ENCODE data around the gene XRCC3.

The XRCC3 gene

DNA sequence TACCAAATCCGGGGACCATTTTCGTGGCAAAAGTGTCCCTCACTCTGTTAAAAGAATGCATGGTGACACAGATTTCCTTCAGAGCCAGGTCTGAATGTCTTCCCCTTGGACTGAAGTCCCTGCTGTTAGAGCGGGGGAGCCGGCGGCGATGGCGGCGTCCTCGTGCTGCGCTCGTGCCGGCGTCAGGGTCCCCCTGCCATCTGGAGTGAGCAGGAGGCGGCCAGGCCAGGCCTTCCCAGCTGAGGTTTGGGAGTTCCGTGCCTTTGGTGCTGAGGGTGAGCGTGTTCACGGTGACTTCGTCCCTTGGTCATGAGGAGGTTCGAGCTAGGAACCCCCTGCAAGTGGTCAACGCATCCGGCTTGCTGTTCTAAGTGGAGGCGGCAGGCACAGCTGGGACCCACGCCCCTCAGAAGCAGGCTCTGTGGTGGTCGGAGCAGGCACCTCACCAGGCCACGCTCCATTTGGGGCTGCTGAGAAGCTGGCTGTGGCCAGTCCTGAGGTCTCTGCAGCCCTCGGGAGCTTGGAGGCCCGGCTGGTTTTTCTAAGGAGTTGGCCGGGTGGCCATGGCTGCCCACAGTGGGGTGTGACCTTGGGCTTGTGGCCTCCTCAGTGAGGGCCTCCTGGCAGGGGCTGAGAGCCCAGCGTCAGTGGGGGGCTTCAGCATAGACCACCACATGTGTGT lies 9.9 kb upstream of the XRCC3 start:
- DNase-seq = no peak

DNA sequence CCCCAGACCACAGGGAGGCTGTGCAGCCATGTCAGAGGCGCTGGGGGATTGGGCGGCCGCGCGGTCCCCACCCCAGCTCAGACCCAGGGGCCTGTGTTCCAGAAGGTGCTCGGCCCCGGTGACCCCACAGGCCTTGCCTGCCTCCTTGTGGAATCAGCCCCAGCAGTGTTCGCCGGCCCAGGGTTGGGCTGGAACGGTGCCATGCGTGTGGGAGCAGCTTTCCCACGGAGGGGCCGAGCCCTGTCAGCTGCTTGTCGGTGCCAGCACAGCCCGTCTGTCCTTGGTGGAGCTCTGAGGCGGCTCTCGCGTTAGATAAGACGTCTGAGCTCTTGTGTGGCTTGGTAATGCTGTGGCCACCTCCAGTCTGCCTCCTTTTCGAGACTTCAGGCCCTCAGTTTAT lies 8.9 kb upstream of the XRCC3 start:
- peak; percentile 85 for DNase-seq

DNA sequence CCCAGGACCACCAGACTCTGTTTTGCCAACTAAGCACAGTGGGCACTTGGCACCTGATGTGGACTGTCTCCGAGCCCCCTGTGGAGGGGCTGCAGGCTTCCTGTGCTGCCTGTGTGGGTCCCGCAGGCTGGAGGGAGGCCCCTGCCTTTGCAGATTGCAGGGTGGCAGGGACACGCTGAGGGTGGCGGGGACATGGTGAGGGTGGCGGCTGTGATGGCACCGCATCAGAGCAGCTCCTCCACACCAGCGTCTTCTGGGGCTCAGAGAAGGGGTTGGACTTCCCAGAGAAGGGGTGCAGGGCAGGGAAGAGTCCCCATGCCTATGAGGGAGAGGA lies 8.5 kb upstream of the XRCC3 start:
- DNase-seq = no peak

DNA sequence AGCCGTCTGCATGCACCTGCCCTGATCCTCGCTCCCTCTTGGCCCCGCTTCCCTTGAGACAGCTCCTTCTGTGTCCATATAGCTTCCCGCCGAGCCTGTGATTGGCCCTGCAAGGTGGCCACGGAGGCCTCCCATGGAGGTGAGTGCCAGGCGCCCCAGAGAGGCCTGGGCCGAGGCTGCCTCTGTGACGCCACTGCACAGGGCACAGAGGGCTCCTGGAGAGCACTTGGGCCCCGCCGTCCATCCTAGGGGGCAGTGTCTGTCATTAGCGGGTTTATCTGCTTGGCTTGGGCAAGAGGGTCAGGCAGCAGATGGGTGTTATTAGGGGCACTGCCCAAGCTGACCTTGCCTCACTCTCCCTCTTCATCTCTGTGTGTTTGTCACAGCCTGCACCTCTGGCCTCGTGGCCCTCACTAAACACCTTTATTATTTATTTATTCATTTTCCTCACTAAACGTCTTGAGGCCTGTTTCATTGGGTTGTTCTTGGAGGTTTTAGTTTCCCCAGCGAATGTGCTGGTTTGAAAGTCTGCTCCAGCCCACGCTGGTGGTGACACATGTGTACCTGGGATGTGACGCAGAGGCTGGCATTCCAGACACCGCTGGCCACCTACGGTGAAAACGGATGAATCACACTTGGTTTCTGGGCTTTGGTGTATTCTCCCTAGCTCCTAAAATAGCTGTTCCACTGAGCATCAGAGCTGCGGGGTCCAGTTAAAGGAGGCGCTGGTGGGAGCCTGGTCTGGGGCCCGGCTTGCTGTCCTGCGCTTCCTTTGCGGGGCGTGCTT lies 6.3 kb upstream of the XRCC3 start:
- DNase-seq = no peak

DNA sequence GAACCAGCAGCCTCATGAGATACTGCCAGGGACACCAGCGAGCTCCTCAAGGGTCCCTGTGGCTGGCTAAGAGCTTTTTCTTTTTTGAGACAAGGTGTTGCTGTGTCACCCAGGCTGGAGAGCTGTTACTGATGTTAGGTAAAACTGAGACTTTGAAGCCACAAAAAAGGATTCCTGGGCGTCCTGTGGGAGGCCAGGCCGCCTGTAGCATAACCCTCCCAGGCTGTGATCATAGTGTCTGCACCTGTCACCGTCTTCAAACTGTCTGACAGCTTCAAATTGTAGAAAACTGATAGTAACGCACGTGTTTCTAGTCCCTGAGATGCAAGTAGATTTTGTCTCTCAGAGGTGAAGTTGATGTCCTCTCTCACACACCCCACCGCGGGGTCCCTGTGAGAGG lies 4.5 kb upstream of the XRCC3 start:
- no peak for DNase-seq

DNA sequence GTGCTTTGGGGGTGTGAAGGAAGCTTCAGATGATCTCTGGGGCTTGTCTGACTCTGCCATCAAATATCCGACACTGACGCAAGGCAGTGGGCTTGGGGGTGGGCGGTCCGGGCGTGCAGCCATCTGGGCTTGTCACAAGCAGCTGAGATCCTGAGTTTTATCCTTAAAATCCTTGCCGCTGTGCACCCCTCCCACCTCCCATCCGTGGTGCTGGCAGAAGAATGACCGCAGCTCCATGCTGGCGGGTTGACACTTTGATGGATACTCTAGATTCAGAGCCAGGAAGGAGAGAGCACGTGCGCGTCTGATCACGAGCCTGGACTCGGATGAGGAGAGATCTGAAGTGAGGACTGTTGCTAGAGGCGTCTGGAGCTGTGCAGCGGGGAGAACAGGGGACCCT lies 3.3 kb upstream of the XRCC3 start:
- DNase-seq = peak; percentile 59

DNA sequence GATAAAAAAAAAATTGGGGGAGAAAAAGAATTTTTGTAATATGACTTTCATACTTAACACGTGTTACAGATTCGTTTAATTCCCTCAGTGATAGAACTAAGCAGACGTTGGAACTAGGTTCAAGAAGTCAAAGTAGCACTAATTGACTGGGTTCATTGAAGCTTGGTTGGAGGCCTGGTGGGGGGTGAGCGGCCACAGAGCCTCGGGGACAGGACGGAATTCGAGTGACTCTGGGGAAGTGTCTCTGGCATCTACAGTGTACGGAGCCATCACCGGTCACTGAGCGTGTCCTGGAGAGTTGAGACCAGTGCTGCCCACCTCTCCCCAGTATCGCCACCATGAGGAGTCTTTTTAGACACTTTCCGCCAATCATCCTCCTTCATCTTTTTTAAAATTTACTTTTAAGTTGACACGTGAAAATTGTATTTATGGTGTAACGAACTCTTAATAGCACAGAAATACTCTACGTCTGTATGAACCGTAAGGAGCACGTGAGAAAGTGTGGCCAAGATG lies 1.7 kb upstream of the XRCC3 start:
- DNase-seq = no peak

DNA sequence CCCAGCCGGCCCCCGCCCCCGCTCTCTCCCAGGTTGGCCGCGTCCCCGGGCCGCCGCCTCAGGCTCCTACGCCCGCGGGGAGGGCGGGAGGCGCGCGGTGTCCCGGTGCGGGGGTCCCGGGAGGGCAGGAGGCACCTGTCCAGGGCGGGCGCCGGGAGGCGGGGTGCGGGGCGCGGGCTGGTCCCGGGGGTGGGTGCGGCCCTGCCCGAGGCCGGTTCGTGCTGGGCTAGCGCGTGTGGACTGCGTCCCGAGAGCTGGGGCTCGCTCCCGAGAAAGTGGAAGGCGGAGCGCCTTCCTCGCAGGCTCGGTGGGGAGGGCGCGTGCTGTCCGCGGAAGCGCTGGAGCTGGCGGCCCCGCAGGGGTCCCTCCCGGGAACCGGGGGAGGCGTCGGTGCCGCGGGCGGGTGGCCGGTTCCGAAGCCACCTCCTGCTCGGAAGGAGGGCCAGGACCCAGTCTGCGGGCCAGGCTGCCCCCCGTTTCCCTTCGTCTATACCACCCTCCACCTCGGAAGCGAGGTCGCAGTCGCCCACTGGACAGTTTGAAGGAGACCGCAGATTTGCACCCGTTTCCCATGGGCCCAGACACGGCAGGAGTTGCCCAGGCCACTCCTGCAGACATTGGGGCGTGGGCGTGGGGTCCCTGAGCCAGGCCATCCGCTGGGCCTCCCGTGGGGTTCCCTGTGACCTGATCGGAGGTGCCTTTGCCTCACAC lies 995 bp upstream of the XRCC3 start:
- no peak for DNase-seq

DNA sequence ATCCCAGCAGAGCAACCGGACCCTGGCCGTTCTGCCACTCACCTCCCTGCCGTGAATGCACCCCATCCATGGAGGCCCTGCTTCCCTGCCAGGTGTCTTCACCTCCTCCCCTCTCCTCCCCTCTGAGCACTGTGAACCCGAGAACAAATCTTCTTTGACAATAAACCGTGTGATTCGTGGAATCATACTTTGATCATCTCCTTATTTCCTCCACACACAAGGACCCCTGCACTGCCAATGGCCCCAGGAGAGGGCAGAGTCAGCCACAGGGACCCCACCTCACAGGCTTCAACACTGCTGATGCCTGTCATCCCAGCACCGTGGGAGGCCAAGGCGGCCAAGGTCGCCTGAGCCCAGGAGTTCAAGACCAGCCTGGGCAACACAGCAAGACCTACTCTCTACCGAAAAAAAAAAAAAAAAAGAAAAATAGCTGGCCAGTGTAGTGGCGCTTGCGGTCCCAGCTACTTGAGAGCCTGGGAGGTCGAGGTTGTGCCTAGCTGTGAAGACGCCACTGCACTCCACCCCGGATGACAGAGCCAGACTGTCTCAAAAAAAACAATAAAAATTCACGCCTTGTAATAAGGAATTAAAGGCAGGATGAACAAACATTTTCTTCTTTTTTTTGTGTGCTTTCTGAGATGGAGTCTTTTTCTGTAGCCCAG lies 1.1 kb downstream of the XRCC3 start:
- DNase-seq = no peak

DNA sequence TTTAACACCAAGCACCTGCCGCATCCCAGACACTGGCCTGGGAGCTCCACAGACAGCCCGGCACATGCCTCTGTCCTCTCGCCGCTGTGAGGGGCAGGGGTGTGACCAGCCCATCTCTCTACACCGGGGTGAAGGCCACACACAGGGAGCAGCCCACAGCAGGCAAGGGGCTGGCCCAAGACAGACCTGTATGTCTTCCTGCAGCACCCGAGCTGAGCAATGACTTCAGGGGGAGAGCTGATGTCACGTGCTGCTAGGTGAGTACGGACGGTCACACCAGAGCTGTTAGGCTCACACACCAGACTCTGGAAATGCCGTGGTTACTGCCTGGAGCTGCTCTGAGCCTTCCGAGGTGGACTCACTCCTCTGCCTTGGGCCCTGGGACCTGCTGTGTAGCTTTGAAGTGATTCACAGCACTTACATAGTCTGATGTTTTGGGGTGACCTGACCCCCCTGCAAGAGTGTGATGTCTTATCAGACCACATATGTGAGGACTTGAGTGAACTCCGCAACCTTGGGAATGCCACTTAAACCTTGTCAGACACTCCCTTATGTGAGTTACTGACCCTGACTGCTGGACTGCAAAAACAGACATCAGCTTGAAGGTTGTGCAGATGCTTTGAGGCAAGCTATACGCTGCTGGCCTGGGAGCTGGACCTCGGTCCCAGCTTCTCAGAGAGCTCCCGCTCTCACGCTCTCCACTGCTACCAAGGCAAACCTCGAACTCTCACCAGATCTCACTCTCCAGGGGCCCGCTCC lies 1.8 kb downstream of the XRCC3 start:
- DNase-seq = no peak

DNA sequence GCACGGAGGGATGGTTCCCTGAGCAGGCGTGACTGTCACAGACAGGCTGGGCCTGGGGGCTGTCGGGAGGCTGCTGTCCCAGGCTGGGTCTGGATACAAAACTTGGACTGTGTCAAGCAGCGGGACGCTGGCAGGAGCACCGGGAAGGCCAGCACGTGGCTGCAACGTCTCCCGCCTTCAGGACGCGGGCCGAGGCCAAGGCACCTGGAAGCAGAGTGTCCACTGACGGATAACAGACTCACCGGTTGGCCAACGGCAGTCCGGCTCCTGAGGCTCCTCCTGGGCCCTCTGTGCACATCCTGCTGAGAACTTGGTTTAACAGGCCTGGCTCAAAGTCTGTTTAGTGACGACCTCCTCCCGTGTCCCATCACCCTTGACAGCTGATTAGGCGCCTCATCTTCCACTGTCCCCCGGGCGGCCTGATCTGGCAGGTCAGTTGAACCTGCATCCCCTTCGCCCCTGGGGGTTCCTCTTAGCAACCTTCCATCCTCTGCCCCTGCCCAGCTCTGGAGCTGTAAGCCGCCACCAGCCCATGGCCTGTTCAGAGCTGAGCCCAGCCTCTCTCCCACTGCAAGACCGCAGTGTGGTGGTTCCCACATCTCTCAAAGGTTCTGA lies 2.5 kb downstream of the XRCC3 start:
- DNase-seq = no peak

DNA sequence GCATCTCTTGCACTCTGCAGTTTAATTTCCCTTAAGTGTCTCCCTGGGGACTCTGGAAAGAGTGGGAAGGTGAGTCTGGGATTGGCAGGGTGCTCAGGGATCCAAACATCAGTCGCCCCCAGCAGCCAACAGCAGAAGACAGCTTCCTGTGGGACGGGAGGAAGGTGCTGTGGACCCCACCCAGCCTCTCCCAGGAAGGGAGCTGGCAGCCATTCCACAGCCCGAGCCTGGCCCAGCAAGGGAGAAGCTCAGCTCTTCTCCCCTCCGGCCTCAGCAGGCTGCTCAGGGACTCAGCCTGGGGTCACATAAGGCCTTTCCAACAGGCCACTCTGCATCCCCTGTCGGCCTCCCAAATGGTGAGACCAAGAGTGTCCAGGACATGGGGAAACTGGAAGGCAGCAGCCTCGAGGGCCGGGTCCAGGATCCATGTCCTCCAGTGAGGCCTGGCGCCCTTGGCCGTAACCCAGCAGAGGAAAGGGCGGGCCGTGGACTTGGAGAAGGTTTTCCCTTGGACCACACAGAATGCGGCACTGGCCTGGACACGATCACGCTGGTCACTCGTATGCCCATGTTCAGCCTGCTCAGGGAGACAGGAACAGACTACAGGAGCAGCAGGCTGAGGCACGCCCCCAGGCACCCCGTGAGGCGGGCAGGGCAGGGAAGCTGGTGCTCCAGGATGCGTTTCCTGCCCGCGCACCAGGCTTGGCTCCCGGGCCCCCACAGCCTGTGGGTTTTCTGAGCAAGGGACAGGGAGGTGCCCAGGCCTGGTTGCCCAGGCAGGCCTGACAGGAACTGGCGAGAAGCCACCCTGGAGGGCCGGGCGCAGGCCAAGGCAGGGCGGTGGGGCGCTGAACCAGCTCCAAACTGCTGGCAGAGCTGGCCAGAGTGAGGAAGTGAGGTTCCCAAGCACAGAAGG lies 3.5 kb downstream of the XRCC3 start:
- no peak for DNase-seq

DNA sequence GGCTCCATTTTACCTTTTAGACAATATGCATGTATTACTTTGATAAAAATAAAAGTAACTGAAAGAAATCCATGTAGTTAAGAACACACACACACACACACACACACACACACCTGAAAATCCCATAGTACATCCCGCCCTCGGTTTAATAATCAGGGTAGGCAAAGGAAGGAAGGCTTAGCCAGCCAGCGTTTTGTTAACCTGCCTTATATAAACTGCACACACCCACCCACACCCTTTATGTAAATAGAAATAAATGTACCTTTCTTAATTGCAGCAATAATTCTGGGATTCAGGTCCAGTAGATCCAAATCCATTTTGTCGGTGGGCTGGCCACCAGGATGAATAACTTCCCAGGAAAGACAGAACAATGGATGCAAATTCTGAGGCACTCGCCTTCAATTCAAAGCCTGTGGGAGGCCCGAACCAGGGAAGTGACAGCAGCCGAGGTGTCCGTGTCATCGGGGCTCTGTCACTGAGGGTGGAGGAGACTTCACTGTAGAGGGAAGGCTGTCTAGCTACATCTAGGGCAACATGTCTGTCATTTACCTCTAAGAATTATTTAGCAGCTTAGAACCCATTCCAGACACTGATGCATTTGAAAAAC lies 4.4 kb downstream of the XRCC3 start:
- DNase-seq = no peak

DNA sequence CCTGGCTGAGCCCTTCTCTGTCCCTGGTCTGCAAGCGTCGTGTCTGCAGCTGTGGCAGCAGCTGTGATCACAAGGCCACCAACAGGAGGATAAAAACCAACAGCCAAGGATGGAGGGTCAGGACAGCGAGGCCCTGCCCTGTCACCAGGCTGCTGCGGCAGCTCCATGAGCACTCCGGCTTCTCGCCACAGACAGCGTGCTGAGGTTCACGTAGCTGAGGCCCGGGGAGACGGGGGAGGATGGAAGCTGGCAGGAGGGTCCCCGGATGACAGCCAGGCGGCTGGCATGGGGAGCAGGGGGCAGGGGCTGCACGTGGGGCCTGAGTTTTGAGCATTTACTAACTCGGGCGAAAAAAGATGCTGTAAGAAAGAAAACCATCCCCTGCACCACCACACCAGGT lies 5.4 kb downstream of the XRCC3 start:
- no peak for DNase-seq

DNA sequence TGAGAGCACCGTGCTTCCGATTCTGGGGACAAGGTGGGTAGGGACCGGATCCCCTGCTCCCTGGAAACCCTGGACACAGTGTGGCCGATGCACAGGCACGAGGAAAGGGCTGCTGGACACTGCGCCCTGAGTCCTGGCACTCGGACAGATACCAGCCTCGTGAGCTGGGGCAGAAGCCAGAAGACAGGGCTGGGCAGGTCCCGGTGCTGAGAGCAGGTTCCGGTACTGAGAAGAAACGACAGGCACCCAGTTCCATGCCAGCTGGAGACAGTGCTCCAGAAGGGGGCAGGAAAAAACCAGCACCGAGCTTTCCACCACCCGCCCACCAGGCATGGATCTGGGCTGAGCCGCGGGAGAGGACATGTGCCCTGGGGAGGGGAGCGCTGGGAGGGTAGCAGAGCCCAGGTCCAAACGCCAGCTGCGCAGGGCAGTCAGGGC lies 6.5 kb downstream of the XRCC3 start:
- DNase-seq = no peak

DNA sequence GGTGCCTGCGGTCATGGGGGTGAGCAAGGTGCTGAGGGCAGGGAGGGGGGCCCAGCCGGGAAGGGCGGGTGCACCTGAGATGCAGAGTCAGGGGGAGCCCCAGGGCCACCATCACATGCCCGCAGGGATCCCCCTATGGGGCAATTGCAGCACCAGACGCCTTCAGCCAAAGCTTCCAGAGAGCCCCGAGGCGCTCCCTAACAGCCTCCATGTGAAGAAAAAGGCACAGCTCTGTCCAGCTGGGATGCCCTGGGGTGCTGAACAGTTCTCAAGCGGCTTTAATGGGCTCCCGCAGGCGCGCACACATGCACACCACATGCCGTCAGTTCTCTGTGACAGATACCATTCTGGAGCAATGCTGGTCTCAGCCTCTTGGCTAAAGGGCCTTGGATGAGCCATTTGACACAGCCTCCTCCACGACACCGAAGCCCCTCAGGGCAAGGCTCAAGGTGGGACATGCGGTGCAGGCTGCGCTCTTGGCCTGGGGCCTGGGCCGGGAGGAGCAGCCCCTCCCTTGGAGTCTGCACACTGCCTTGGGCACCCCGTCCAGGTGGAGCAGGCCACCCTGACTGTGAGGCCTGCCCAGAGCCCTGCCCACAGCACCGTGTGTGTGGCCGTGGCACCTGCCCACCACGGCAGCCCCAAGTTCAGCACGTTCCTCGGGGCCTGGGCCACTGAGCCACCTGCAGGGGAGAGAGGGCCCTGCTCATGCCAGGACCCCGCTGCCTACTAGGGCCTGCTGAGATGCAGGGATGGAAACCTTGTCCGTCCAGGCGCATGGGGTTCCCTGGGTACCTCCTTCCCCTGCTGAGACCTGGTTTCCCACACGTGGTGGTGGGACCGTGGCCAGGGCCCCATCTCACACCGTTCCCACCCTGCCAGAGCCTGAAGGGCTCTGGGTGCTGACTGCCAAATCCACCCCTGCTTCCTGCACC lies 7.7 kb downstream of the XRCC3 start:
- no peak for DNase-seq

DNA sequence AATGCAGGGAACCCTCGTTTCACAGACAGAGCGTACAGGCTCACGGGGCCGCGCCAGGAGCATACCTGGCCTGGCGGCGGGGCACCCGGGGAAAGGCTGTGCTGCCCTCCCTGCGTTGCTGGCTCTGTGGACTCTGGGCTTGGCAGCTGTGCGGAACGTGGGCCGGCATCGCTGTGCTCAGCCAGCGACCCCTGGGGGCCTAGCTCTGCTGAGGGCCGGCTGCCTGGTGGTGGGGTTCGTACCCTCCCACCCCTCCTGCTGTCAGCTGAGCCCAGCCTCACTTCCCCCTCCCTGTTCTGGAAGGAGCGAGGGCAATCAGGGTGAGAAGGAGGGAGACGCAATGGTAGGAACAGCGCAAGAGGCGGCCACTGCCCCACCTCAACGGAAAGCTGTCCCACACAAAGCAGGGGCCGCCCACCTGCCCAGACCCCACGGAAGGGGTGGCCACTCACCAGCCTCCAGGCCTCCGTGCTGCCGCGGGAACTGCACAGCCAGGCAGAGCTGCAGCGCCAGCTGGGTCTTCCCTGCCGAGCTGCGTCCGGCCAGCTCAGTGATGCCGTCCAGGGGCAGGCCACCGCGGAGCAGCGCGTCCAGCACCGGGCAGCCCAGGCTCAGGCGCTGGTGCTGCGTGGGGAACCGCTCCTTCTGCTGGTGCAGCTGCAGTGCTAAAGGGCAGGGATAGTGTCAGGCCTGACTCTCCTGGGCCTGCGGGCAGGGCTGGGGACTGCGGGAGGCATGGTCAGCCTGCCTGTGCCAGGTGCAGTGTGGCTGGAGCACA lies 8.5 kb downstream of the XRCC3 start:
- DNase-seq = no peak

DNA sequence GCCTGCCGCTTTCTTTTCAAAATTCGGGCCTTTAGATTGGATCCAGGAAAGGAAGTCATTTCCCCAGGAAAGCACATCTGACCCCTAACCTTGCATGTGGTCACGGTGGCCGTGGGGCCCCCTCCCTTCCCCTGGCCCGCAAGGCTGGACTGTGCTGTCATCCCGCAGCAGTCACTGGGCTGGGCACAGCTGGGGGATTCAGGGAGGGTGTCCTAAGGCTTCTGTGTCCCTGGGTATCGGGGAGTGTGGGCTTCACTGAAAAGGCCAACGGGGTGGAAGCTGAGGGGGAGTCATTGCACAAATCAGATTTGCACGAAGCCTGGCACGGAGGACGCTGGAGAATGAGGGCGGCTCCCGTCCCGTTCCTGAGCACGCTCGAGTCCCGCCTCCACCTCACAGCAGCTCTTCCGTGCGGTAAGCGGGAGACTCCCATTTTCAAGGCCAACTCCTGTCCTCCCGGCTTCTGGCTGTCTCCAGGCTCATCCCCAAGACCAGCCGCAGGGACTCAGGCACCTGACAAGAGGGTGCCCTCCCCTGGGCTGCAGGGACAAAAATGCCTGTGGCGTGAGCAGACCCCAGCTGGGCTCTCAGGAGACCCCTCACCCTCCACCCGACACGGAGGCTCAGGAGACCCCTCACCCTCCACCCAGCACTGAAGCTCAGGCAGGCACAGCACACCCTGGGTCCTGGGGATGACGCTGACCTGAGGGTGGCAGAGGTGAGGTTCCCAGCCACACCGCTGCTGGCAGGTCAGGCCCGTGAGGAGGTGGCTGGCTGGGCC lies 9.6 kb downstream of the XRCC3 start:
- no peak for DNase-seq
